Naive B cell (primary cell): ENCODE results near the gene PTGIS. TPM values are rescaled to one million over a fixed set of nuclear protein-coding genes. Genes with fewer than 3 reads are reported as not detected.

Experiments used
- ATAC-seq, 2 donors: fragments of 150-1000 bp; cut with Tn5 transposase; 2 replicates each; pipeline ENCODE4 v1.10.0; 2021; ENCODE audit warnings: low read depth in 2 of 2, mild to moderate bottlenecking in 2 of 2, moderate library complexity in 2 of 2
- DNase-seq: peaks from one replicate; pipeline ENCODE4 v3.0.0; 2022
- H3K27ac Mint-ChIP-seq, 6 donors: one replicate each; pipeline ENCODE4 v1.8.0; 2020 to 2022; ENCODE audit warnings: mild to moderate bottlenecking in 6 of 6, mixed read lengths in 6 of 6, moderate library complexity in 5 of 6, inconsistent platforms in 2 of 6
- H3K27me3 Mint-ChIP-seq, 3 donors: one replicate each; pipeline ENCODE4 v1.8.0; 2021 to 2022; ENCODE audit warnings: mixed read lengths in 3 of 3, mild to moderate bottlenecking in 1 of 3
- H3K36me3 Mint-ChIP-seq, 2 donors: one replicate each; pipeline ENCODE4 v1.8.0; 2020 to 2022; ENCODE audit warnings: mixed read lengths in 2 of 2, inconsistent platforms in 1 of 2, mild to moderate bottlenecking in 1 of 2
- H3K4me1 Mint-ChIP-seq, 3 donors: one replicate each; pipeline ENCODE4 v1.8.0; 2020 to 2022; ENCODE audit warnings: mixed read lengths in 3 of 3, inconsistent platforms in 1 of 3, mild to moderate bottlenecking in 1 of 3, moderate library complexity in 1 of 3
- H3K4me3 Mint-ChIP-seq, 8 donors: one replicate each; pipeline ENCODE4 v1.8.0; 2020 to 2022; ENCODE audit warnings: mild to moderate bottlenecking in 8 of 8, mixed read lengths in 8 of 8, moderate library complexity in 8 of 8, inconsistent platforms in 2 of 8
- H3K9me3 Mint-ChIP-seq, 7 donors: one replicate each; pipeline ENCODE4 v1.8.0; 2020 to 2022; ENCODE audit warnings: mixed read lengths in 7 of 7, mild to moderate bottlenecking in 5 of 7, inconsistent platforms in 2 of 7, moderate library complexity in 1 of 7
- polyA plus RNA-seq, 6 donors: library from polyadenylated mRNA; unstranded; fragments of 300-500 nt; fragmentation: Illumina TruSeq; gene quantifications; one replicate each; pipeline ENCODE4 v1.2.3, GENCODE V29; 2021; ENCODE audit warnings: low read depth in 6 of 6

PTGIS gene
- polyA plus RNA-seq, 6 donors from 2014 or later = not detected

DNA sequence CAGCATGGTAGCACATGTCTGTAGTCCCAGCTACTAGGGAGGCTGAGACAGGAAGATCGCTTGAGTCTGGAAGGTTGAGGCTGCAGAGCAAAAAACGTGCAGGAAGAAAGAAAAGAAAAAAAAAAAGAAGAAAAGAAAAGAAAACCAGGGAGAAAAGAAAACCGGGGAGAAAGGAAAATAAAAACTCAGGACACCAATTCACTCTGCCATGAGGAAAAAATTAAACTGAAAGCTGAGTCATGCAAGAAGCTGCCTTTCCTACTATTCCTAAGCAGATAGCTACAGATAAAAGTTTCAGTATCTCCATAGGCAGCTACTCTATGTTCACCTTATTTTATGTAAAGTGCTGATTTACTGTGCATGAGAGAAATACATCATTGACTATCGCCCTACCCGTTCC, 10.5 kb downstream of the PTGIS start:
- H3K4me1 Mint-ChIP-seq = no peaks in the 10 kb centered on the region
- DNase-seq (no peak), ATAC-seq (no peak)
- peaks cover 0 to 19% (median 7%) of the 10 kb centered on the region in 7 donors for H3K9me3 Mint-ChIP-seq
- no peak overlapping the region for H3K4me3 Mint-ChIP-seq
- H3K36me3 Mint-ChIP-seq = peaks cover 0 to 8% of the 10 kb centered on the region in 2 donors
- H3K27ac Mint-ChIP-seq = no peak overlapping the region
- H3K27me3 Mint-ChIP-seq = peaks cover 25 to 58% (median 45%) of the 10 kb centered on the region in 3 donors

DNA sequence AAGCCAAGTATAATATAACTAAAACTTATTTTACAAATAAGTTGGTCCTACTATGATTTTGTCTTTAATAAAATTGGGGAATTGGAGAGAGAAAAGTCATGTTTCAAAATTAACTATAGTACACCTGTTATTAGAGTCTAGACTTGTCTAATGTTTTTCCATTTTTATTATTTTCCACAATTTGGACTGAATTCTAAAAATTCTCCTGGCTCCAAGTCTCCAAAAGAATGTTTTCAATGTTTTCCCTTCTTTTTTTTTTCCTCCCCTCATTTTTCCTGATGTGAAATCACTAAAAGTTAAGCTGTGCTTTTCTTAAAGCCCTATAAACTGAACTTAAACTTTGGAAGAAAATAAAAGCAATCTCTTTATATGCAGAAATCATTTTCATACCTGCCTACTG, 11.3 kb downstream of the PTGIS start:
- no peaks in the 10 kb centered on the region for H3K4me1 Mint-ChIP-seq
- ATAC-seq = no peak
- peaks cover 0 to 19% (median 7%) of the 10 kb centered on the region in 7 donors for H3K9me3 Mint-ChIP-seq
- no peak overlapping the region for H3K4me3 Mint-ChIP-seq
- peaks cover 0 to 7% of the 10 kb centered on the region in 2 donors for H3K36me3 Mint-ChIP-seq
- H3K27ac Mint-ChIP-seq = no peak overlapping the region
- DNase-seq = no peak
- peaks cover 30 to 60% (median 45%) of the 10 kb centered on the region in 3 donors for H3K27me3 Mint-ChIP-seq

DNA sequence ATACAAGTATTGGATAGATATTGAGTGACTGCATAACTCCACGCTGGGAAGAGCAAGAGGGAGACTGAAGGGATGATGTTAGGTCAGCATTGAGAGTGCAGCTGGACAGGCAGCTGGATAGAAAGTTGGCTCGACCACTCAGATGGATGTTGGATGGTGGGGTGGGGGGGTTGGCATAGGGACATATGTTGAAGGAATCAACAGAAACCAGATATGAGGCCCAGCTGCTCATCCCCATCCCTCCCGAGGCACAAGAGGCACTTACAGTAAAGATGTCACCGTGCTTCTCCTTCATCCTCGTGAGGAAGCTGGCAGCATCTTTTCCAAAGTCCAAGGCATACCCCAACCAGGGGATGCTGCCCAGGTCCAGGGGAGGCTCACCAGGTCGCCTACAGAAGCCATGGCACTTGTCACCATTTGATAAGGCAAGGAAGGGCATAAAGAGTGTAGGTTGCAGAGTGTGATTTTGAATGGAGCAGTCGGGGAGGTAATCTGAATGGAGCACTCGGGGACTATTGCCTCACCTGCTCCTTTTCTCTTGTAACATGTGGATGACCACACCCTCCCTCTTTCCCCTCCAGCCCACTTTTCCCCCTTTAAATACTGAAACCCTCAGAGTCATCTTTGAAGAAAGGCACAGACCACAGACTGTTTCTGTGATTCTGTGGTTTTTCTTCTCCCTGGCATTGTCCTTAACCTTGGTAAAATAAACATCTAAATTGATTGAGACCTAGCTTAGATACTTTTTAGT, 18.0 kb downstream of the PTGIS start:
- no peak overlapping the region for H3K4me3 Mint-ChIP-seq
- no peak overlapping the region for H3K27ac Mint-ChIP-seq
- peaks cover 4 to 14% (median 11%) of the 10 kb centered on the region in 7 donors for H3K9me3 Mint-ChIP-seq
- no peaks in the 10 kb centered on the region for H3K4me1 Mint-ChIP-seq
- H3K36me3 Mint-ChIP-seq = peaks cover 0 to 6% of the 10 kb centered on the region in 2 donors
- H3K27me3 Mint-ChIP-seq = peaks cover 10 to 19% (median 17%) of the 10 kb centered on the region in 3 donors
- no peak for ATAC-seq
- no peak for DNase-seq

DNA sequence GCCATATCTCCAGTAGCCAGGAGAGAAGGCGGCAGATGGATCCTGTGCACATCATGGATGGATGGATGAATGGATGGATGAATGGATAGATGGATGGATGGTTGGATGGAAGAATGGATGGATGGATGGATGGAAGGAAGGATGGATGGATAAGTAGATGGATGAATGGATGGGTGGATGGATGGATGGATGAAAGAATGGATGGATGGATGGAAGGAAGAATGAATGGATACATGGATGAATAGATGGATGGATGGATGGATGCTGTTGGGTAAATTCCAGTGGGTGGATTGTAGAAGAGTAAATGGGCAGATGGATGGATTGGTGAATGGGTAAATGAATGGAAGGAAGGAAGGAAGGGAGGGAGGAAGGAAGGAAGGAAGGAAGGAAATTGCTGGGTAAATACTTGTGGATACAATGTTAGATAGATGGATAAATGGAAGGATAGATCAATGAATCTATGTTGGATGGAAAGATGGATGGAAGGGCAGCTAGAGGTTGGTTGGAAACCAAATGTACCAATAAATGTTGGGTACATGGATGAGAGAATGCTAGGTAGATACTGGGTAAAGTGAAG, 19.5 kb downstream of the PTGIS start:
- H3K9me3 Mint-ChIP-seq = peaks cover 4 to 20% (median 13%) of the 10 kb centered on the region in 7 donors
- ATAC-seq = no peak
- no peak overlapping the region for H3K4me3 Mint-ChIP-seq
- no peak for DNase-seq
- H3K27ac Mint-ChIP-seq = no peak overlapping the region
- no peaks in the 10 kb centered on the region for H3K4me1 Mint-ChIP-seq
- H3K36me3 Mint-ChIP-seq = peaks cover 0 to 7% of the 10 kb centered on the region in 2 donors
- H3K27me3 Mint-ChIP-seq = peaks cover 10 to 23% (median 19%) of the 10 kb centered on the region in 3 donors

DNA sequence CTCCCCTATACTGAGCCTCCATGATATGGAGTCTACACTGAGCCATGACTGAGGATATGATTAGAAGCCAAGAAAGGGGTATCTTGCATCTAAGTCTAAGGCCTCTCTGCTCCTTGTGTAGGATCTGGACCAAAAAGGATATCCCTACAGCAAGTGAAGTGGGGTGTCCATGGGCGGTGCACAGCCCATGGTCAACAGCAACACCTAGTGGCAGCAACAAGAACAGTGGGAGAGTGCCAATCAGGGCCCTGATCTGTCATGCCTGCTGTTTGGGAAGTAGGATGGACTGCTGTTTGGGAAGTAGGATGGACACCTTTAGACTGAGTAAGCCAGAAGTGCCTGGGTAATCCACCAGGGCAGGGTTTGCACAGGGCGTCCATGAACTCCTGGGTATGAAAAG, 22.4 kb downstream of the PTGIS start:
- Mint-ChIP-seq H3K27ac (no peak overlapping the region), H3K36me3 (peaks cover 0 to 7% of the 10 kb centered on the region in 2 donors), H3K27me3 (peaks cover 5 to 10% (median 8%) of the 10 kb centered on the region in 3 donors), H3K9me3 (peaks cover 4 to 20% (median 13%) of the 10 kb centered on the region in 7 donors), H3K4me1 (no peaks in the 10 kb centered on the region), H3K4me3 (no peak overlapping the region)
- DNase-seq (no peak), ATAC-seq (no peak)

DNA sequence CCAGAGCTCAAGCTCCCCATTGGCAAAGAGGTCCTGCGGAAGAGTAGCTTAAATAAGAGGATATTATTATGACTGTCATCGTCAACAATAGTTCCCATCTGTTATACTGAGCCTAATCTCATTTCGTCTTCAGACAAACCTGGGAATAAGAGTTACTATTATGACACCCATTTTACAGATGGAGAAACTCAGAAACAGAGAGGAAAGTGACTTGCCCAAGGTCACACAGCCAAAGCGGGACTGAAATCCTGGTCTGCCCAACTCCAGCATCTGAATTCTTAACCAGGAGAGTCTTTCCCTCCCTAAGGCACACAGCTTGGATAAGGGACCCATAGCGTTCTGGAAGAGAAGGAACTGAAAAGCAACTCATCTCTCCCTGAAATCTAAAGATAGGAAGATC, 23.4 kb downstream of the PTGIS start:
- Mint-ChIP-seq H3K27me3 (peaks cover 10 to 18% (median 13%) of the 10 kb centered on the region in 3 donors), H3K9me3 (peaks cover 4 to 20% (median 13%) of the 10 kb centered on the region in 7 donors), H3K4me3 (no peak overlapping the region), H3K36me3 (peaks cover 0 to 7% of the 10 kb centered on the region in 2 donors), H3K27ac (no peak overlapping the region), H3K4me1 (no peaks in the 10 kb centered on the region)
- no peak for DNase-seq
- ATAC-seq = no peak

DNA sequence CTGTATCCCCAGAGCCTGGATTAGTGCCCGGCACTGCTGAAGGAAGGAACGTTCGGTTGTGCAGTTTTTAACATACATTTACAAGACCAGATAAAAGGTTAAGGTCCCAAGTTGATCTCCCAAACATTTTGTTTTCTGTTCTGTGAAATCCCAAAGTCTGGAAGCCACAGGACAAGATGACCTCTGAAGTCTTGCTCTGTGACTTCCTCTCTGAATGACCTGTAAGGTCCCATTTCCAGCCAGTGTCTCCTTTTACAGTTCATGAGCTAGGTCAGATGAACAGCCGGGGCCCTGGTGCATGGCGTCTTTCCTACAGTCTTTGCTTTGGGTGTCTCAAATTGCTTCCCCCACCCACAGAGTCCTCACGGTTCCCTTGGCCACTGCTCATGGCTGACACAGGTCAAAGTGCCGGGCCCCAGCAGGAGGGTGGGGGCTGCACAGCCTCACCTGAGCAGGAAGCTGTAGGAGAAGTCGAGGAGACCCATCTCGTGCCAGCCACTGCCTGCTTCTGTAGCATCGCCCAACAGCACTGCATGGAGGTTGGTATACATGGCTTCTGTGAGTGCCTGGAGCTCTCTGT, 24.0 kb downstream of the PTGIS start:
- H3K4me1 Mint-ChIP-seq = no peaks in the 10 kb centered on the region
- peaks cover 0 to 7% of the 10 kb centered on the region in 2 donors for H3K36me3 Mint-ChIP-seq
- no peak for DNase-seq
- peaks cover 4 to 21% (median 13%) of the 10 kb centered on the region in 7 donors for H3K9me3 Mint-ChIP-seq
- no peak overlapping the region for H3K4me3 Mint-ChIP-seq
- ATAC-seq = no peak
- H3K27me3 Mint-ChIP-seq = peaks cover 10 to 18% (median 17%) of the 10 kb centered on the region in 3 donors
- H3K27ac Mint-ChIP-seq = peak overlapping the region in 1 of 6 donors; percentile 29

DNA sequence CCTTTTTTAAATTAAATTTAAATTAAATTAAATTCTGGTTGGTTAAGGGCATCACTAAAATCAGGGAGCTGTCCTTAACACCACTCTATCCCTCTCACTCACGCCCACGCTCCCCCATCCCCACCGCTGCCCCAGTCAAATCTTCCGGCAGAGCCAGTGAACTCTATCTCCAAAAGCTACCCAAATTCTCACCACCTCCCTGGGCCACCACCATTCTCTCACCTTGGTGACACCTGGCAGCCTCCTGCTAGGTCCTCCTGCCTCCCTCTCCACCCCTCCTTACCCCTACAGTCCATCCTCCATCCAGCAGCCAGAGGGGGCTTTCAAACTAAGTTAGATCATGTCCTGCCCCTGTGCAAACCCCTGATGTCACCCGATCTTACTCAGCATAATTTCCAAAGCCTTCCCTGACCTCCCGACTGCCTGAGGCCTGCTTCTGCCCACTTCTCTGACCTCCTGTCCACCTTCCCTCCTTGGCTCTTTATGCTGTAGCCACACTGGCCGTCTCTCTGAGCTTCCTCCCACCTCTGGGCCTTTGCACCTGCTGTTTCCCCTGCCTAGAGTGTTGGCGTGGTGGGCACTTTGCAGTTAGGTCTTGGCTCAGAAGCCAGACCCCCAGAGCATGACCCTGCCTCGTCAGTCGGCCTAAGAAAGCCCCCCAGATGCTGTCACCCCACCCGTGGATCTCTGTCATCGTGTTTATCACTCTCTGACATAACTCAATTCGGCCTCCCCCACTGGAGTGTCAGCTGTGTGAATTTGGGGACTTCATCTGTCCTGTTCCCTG, 24.7 kb downstream of the PTGIS start:
- Mint-ChIP-seq H3K4me3 (no peak overlapping the region), H3K4me1 (no peaks in the 10 kb centered on the region), H3K36me3 (peaks cover 0 to 7% of the 10 kb centered on the region in 2 donors), H3K9me3 (peaks cover 4 to 21% (median 13%) of the 10 kb centered on the region in 7 donors), H3K27ac (peak overlapping the region in 1 of 6 donors; percentile 29), H3K27me3 (peaks cover 10 to 18% (median 17%) of the 10 kb centered on the region in 3 donors)
- no peak for DNase-seq
- no peak for ATAC-seq

DNA sequence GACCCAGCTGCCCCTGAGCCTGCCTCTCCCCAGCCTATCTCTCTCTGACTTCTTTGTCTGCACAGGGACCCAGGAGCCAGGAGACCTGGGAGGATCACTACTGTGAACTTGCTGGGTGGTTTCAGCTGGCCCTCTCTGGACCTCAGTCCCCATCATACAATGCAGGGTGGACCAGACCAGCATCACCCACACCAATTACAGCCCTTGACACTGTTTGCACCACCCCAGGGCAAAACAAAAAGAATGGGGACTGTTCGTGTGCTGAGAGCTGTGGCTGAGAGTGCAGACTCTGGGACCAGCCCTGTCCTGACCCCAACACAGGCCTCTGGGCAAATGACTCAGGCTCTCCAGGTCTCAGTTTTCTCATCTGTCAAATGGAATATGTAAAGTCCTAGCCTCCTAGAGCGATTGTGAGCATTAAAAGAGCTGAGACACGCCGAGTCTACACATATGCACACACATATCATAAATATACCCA, 25.4 kb downstream of the PTGIS start:
- no peak overlapping the region for H3K4me3 Mint-ChIP-seq
- ATAC-seq (no peak), DNase-seq (no peak)
- H3K4me1 Mint-ChIP-seq = no peaks in the 10 kb centered on the region
- peaks cover 0 to 7% of the 10 kb centered on the region in 2 donors for H3K36me3 Mint-ChIP-seq
- peaks cover 7 to 21% (median 20%) of the 10 kb centered on the region in 3 donors for H3K27me3 Mint-ChIP-seq
- H3K9me3 Mint-ChIP-seq = peaks cover 4 to 21% (median 13%) of the 10 kb centered on the region in 7 donors
- H3K27ac Mint-ChIP-seq = no peak overlapping the region

DNA sequence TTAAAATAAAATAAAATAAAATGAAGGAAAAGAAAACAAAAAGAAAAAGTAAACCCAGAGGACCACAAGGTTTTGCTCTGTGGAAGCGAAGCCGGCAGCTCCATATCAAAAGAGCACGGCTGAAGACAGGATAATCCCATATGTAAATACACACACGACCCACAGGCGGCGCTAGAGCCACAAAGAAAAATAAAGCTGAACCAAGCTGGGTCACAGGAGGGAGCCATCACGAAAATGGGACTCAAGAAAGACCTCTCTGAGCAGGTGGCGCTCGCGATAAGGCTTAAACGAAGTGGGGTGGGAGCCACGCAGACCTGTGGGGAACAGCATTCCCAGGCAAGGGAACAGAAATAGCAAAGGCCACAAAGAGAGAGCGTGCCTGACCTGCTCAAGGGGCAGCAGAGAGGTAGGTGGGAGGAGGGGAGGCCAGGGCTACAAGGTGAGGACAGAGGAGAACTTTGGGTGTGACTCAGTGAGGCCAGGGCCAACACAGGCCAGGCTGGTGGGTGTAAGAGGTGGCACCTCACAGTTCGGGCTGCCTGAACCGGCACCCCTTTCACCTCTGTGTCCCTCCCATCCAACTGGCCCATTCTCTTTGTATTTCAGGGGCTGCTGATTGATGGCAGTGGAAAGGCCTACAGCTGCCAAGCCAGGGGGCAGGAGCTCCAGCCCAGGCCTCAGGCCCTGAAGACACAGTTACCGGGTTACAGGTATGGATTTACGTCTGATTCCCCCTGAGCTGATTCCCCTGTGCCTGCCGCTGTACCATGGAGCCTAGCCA, 26.0 kb downstream of the PTGIS start:
- peaks cover 0 to 7% of the 10 kb centered on the region in 2 donors for H3K36me3 Mint-ChIP-seq
- ATAC-seq = no peak

DNA sequence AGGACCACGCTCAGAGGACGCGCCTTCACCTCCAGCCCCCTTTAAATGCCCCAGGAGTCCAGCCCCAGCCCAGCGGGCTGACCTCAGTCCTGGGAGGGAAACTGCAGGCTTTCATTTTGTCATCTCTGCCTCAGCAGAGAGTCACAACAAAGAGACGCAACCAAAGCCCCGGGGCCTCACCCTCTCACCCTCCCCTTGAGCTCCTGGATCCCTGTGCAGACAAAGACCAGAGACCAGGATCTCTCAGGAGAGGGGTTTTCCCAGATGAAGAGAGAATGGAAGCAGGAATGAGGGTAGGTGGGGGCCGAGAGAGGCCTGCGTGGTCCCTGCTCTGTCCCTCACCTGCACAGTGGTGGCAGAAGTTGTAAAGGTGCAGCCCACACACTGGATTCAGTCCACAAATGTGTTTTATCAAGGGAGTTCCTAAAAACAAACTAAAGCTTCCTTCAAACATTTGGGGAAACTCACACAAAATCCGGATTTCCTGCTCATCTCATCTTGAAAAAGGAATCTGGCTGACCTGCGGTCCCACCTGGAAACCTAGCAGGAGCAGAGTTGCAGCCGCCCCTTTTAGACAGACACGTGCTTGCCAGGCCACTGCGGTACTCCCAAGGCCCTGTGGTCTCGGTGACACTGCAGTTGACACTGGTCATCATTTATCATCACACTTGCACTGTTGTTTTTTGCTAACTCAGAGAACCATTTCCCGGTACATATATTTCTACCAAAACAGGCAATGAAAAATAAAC, 27.1 kb downstream of the PTGIS start:
- Mint-ChIP-seq H3K9me3 (peaks cover 4 to 19% (median 10%) of the 10 kb centered on the region in 7 donors), H3K36me3 (peaks cover 0 to 7% of the 10 kb centered on the region in 2 donors), H3K27ac (no peak overlapping the region), H3K4me3 (no peak overlapping the region), H3K27me3 (peaks cover 7 to 31% (median 29%) of the 10 kb centered on the region in 3 donors), H3K4me1 (no peaks in the 10 kb centered on the region)
- DNase-seq = no peak
- no peak for ATAC-seq

More for the DNA sequence above, 26.0 kb downstream of the PTGIS start:
- peak overlapping the region in 1 of 6 donors; percentile 85 for H3K27ac Mint-ChIP-seq
- peaks cover 4 to 21% (median 13%) of the 10 kb centered on the region in 7 donors for H3K9me3 Mint-ChIP-seq
- peak overlapping the region in 2 of 8 donors; percentile 29 to 66 for H3K4me3 Mint-ChIP-seq
- H3K4me1 Mint-ChIP-seq = no peaks in the 10 kb centered on the region
- peak; percentile 12 for DNase-seq
- peaks cover 7 to 27% (median 27%) of the 10 kb centered on the region in 3 donors for H3K27me3 Mint-ChIP-seq

DNA sequence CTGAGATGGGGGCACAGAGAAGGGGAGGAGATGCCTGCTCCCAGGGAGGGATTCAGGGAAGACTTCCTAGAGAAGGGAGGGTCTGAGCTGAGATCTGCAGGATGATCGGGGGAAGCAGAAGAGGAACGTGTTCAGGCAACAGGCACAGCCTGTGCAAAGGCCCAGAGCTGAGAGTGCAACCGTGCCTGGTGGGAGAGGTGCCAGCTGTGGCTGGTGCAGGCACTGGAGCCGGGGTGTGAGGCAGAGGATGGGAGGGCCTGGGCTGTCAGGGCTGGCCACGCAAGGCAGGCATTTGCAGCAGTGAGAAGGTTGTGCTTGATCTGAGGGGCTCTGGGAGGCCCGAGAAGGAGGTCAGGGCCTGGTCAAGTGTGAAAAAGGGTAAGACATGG, 27.7 kb downstream of the PTGIS start:
- DNase-seq (no peak), ATAC-seq (no peak)
- Mint-ChIP-seq H3K27me3 (peaks cover 8 to 29% (median 28%) of the 10 kb centered on the region in 3 donors), H3K9me3 (peaks cover under 1 to 12% (median 5%) of the 10 kb centered on the region in 7 donors), H3K27ac (no peak overlapping the region), H3K4me1 (no peaks in the 10 kb centered on the region), H3K36me3 (peaks cover 0 to 3% of the 10 kb centered on the region in 2 donors), H3K4me3 (no peak overlapping the region)
